GM12874 (cell line): ENCODE measurements around the gene OIP5.

Experiments used
- CTCF ChIP-seq: IDR thresholded peaks from 2 replicates; pipeline ENCODE4 v1.5.1; 2011; ENCODE audit warnings: low read depth, mild to moderate bottlenecking, control low read depth, low read length, moderate library complexity; ENCODE audit not compliant: insufficient read depth

The OIP5 gene

GRCh38 chr15:41340189-41340695 is 7.9 kb upstream of the OIP5 start:
- TF ChIP-seq CTCF = no peak

GRCh38 chr15:41337631-41338522 is 5.5 kb upstream of the OIP5 start:
- TF ChIP-seq CTCF = no peak

GRCh38 chr15:41337047-41337446 is 4.7 kb upstream of the OIP5 start:
- no peak for TF ChIP-seq CTCF

GRCh38 chr15:41336549-41336948 is 4.2 kb upstream of the OIP5 start:
- TF ChIP-seq CTCF = no peak

GRCh38 chr15:41334293-41335120 is 2.1 kb upstream of the OIP5 start:
- TF ChIP-seq CTCF = no peak

GRCh38 chr15:41333026-41333562 is 703 bp upstream of the OIP5 start:
- no peak for TF ChIP-seq CTCF

- no peak; the same call in 1 of the 2 replicates for TF ChIP-seq CTCF
Measured at GRCh38 chr15:41331833-41332193, 578 bp downstream of the OIP5 start.
